ENCODE data around the gene MGAT5. TPM values are rescaled to one million over a fixed set of nuclear protein-coding genes. Genes with fewer than 3 reads are reported as not detected.

Gene MGAT5
- total RNA-seq, 1 donor from 2014 or later = 21.2 TPM

DNA sequence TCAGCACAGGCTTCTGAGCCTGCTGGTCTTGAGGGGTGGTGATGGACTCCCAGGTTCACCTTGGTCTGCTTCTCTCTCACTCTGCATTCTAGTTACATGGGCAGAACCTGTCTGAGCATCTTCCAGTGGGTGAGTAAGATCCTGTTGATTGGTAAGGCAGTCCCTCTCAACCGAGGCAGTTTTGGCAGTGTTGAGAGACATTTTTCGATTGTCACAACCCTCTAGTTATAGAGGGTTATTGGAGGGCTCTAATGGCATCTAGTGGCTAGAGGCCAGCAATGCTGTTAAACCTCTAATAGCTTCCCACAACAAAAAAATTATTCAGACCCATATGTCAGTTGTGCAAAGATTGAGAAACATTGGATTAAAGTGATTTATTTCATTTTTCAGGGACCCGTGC lies 9.3 kb upstream of the MGAT5 start:
- H2AFZ ChIP-seq (replicated peaks) = no peak overlapping the region
- Mint-ChIP-seq H3K27me3 (ENCODE audit: insufficient read depth, low read depth) (peaks cover 3% of the 10 kb centered on the region), H3K9me3 (no peaks in the 10 kb centered on the region), H3K4me1 (peaks cover 10% of the 10 kb centered on the region), H3K36me3 (no peaks in the 10 kb centered on the region), H3K4me3 (no peak overlapping the region), H3K27ac (no peak overlapping the region)
- no peak for DNase-seq (ENCODE audit: low spot score)
- H3K27ac ChIP-seq = no peak overlapping the region
- peaks cover 4% of the 10 kb centered on the region for H4K20me1 ChIP-seq (ENCODE audit: low read depth)
- H3K36me3 ChIP-seq = no peaks in the 10 kb centered on the region
- H3F3A ChIP-seq (ENCODE audit: low read depth) = no peaks in the 10 kb centered on the region
- peaks cover 15% of the 10 kb centered on the region for H3K79me2 ChIP-seq (ENCODE audit: low read depth)
- TF ChIP-seq EZH2 (IDR thresholded peaks at IDR 0.05) (no peak), EZH2phosphoT487 (IDR thresholded peaks at IDR 0.05) (no peak)
- TF ChIP-seq, protein P1, sequence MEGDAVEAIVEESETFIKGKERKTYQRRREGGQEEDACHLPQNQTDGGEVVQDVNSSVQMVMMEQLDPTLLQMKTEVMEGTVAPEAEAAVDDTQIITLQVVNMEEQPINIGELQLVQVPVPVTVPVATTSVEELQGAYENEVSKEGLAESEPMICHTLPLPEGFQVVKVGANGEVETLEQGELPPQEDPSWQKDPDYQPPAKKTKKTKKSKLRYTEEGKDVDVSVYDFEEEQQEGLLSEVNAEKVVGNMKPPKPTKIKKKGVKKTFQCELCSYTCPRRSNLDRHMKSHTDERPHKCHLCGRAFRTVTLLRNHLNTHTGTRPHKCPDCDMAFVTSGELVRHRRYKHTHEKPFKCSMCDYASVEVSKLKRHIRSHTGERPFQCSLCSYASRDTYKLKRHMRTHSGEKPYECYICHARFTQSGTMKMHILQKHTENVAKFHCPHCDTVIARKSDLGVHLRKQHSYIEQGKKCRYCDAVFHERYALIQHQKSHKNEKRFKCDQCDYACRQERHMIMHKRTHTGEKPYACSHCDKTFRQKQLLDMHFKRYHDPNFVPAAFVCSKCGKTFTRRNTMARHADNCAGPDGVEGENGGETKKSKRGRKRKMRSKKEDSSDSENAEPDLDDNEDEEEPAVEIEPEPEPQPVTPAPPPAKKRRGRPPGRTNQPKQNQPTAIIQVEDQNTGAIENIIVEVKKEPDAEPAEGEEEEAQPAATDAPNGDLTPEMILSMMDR (IDR thresholded peaks at IDR 0.05) = no peak
- no peak overlapping the region for H3K9ac ChIP-seq
- no peak overlapping the region for H3K4me3 ChIP-seq
- no peaks in the 10 kb centered on the region for H3K9me3 ChIP-seq (ENCODE audit: low read depth)
- no peak overlapping the region for H3K4me2 ChIP-seq
- H3K4me1 ChIP-seq = peaks cover 12% of the 10 kb centered on the region
- no peaks in the 10 kb centered on the region for H3K27me3 ChIP-seq

DNA sequence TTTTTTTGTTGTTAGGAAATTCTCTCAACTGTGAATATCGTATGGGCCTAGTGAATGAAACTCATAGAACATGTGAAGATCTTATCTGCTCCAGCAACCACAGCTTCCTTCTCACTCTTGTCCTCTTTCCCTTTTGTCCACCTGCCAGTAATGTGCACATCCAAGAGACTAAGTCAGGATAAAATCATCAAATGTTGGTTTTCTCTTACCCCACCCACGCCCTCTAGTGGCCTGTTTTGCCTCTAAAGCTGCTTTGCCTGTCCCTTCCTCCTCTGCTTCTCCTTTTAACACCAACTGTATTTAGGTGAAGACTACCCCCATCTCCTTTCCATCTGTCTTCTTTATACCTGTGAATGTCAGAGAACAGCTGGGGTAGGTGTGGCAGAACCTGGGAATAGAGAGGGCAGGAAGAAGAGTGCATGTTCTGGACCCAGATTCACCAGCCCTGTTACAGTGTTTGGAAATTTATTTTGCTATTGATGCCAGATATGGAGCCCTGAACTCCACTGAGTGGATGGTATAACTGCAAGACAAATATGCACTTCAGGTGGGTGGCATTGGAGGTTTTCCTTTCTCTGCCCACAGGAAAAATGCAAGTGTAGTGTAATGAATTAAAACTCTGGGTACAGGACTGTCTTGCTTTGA lies 8.4 kb upstream of the MGAT5 start:
- no peaks in the 10 kb centered on the region for H3K9me3 ChIP-seq (ENCODE audit: low read depth)
- Mint-ChIP-seq H3K27ac (no peak overlapping the region), H3K4me1 (peaks cover 10% of the 10 kb centered on the region), H3K36me3 (peaks cover 2% of the 10 kb centered on the region), H3K9me3 (no peaks in the 10 kb centered on the region), H3K4me3 (no peak overlapping the region), H3K27me3 (ENCODE audit: insufficient read depth, low read depth) (peaks cover 3% of the 10 kb centered on the region)
- no peak overlapping the region for H3K4me3 ChIP-seq
- H3K4me2 ChIP-seq = no peak overlapping the region
- peaks cover 15% of the 10 kb centered on the region for H3K79me2 ChIP-seq (ENCODE audit: low read depth)
- H3K4me1 ChIP-seq = peaks cover 12% of the 10 kb centered on the region
- no peaks in the 10 kb centered on the region for H3K36me3 ChIP-seq
- H4K20me1 ChIP-seq (ENCODE audit: low read depth) = peaks cover 7% of the 10 kb centered on the region
- H3K27ac ChIP-seq = no peak overlapping the region
- H3K27me3 ChIP-seq = no peaks in the 10 kb centered on the region
- DNase-seq (ENCODE audit: low spot score) = peak; percentile 84
- no peak for TF ChIP-seq EZH2 (IDR thresholded peaks at IDR 0.05)
- TF ChIP-seq, protein P1 (IDR thresholded peaks at IDR 0.05) = peak; percentile 89
- no peak overlapping the region for H3K9ac ChIP-seq
- no peaks in the 10 kb centered on the region for H3F3A ChIP-seq (ENCODE audit: low read depth)
- H2AFZ ChIP-seq (replicated peaks) = no peak overlapping the region

DNA sequence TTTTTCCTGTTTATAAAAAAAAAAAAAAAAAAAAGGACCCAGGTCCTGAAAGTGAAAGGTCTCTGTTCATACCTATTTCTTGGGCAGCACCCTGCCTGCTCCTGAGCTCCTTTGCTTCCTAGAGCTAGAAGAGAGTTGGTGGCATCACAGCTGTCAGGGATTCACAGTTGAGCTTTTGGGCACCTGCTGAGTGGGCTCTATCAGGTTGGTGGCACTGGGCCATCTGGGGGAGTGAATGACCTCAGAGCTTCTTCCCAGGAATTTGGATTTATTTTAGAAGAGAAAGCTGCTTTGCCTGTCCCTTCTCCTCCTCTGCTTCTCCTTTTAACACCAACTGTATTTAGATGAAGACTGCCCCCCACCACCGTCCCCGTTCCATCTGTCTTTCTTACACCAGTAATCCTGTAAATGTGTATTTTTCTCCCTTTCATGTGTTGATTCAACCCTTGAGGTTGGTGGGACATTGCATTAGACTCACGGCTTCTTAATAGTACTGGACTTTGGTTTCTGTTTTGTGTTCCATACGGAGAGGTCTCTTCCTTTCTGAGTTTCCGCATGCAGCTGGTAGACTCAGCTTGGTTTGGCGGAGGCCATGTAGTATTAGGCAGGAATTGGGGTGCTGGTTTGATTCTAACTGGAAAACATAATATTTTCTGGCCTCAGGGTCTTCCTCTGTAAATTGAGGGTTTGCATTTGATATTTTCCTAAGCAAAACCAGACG lies 7.6 kb upstream of the MGAT5 start:
- Mint-ChIP-seq H3K27me3 (ENCODE audit: insufficient read depth, low read depth) (peaks cover 3% of the 10 kb centered on the region), H3K4me1 (peaks cover 10% of the 10 kb centered on the region), H3K36me3 (peaks cover 2% of the 10 kb centered on the region), H3K27ac (no peak overlapping the region), H3K9me3 (no peaks in the 10 kb centered on the region), H3K4me3 (no peak overlapping the region)
- no peaks in the 10 kb centered on the region for H3K36me3 ChIP-seq
- H3K9ac ChIP-seq = no peak overlapping the region
- no peaks in the 10 kb centered on the region for H3K9me3 ChIP-seq (ENCODE audit: low read depth)
- H2AFZ ChIP-seq (replicated peaks) = no peak overlapping the region
- H3K4me2 ChIP-seq = no peak overlapping the region
- H4K20me1 ChIP-seq (ENCODE audit: low read depth) = peaks cover 10% of the 10 kb centered on the region
- H3F3A ChIP-seq (ENCODE audit: low read depth) = no peaks in the 10 kb centered on the region
- no peak overlapping the region for H3K27ac ChIP-seq
- H3K79me2 ChIP-seq (ENCODE audit: low read depth) = peaks cover 15% of the 10 kb centered on the region
- TF ChIP-seq, protein P1 (IDR thresholded peaks at IDR 0.05) = no peak
- TF ChIP-seq EZH2 (IDR thresholded peaks at IDR 0.05) (no peak), EZH2phosphoT487 (IDR thresholded peaks at IDR 0.05) (no peak)
- H3K4me1 ChIP-seq = peaks cover 18% of the 10 kb centered on the region
- peak; percentile 29 for DNase-seq (ENCODE audit: low spot score)
- no peaks in the 10 kb centered on the region for H3K27me3 ChIP-seq
- H3K4me3 ChIP-seq = no peak overlapping the region
